Left renal cortex interstitium (tissue), 4 donors: ENCODE results near the gene TP63. TPM values are rescaled to one million over a fixed set of nuclear protein-coding genes. Genes with fewer than 3 reads are reported as not detected.

Experiments
- DNase-seq, 4 donors: peaks; one replicate each; pipeline ENCODE4 v3.0.0-alpha.2; 2013; ENCODE audit warnings: low read depth in 4 of 4, low spot score in 2 of 4, missing footprints in 1 of 4
- polyA plus RNA-seq, 4 donors: library from polyadenylated mRNA; unstranded; fragments of 120-200 nt; gene quantifications; one replicate each; pipeline ENCODE4 v1.2.1, GENCODE V29; 2013; ENCODE audit not compliant: insufficient read length in 4 of 4

The TP63 gene
- polyA plus RNA-seq, 4 donors = 1.1 to 1.9 (median 1.7) TPM

GRCh38 chr3:189902230-189903186 is 271.3 kb downstream of the TP63 start:
- no peak for DNase-seq

DNA sequence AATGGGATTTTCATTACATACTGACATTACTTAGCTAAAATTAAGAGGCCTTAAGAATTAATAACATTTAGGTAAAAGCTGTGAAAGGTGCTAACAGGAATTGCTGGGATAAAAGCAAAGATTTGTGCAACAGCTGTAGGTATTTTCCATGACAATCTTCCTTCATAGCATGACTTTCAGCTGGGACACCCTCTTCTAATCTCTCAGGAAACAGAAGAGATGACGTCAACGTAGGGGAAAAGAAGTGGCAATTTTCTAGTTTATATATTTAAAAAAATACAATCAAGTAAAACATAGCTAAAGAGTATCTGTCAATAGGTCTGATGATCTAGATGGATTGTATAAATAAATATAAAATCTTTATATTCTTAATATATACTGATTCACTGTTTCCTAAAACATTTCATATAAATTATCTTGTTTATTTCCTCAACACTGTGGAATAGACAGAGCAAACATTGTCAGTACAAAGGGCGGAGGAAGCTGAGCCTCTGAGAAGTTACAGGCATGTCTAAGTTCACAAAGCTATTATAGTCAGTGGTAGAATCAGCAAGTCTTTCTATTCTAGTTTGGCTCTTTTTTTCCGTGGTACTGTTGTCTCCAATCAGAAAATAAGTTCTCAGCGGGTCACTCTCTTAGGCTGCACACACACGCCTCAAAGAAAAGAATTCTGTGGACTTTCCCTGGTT is 272.5 kb downstream of the TP63 start:
- no peak for DNase-seq

DNA sequence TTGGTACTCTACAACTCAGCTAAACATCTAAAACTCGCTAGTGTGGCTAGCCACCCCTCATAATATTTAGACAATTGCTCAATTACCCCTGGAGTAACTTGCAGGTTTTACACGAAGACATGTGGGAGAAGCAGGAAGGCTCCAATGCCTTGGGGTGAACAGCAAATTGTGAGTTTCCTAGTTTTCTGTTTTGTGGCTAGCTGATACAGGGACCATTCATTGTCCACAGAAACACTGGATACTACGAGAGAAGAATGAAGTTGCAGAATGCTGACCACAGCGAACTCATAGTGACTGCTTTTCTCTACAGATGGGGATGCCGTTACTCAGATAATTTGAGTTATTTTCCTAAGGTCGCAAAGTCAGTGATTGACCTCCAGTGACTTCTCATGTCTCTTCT is 276.6 kb downstream of the TP63 start:
- DNase-seq = no peak

DNA sequence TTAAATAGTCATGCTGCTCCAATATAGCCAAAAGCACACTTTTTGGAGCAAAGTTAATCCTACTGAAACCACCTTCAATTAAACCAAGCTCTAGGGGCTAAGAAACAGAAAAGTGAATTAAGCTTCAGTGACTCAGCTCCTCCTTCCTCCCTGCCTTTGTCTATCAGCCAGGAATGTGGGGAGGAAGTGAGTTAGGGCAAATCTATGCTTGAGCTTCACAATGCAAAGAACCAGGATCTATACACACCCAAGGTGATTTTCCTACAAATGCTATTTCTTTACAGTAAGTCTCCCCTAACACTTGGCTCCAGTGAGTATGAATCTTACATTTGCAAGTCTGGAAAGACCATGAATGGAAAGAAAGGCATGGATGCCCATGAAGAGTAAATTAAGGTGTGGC is 277.5 kb downstream of the TP63 start:
- no peak for DNase-seq

GRCh38 chr3:189909139-189909538 is 277.9 kb downstream of the TP63 start:
- no peak for DNase-seq

DNA sequence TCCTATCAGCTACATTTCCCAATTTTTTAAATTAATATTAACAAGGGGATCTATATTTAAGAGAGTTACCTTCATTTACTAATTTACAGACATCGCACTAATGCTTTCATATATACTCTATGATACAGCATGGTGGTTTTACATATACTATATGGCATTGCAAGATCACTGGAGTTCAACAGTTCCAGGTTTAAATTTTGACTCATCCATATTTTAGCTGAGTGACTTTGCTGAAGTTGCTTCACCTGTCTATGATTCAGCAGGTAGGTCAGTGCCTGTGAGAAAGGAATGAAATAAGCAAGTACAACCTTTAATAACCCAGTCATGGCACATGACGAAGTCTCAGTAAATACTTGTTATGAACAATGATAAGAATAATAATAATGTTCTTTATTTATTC is 278.4 kb downstream of the TP63 start:
- no peak for DNase-seq

- no peak for DNase-seq
These were observed 279.8 kb downstream of the TP63 start for GRCh38 chr3:189911001-189911400.

GRCh38 chr3:189914799-189915198 is 283.6 kb downstream of the TP63 start:
- DNase-seq = no peak

GRCh38 chr3:189921770-189922169 is 290.6 kb downstream of the TP63 start:
- no peak for DNase-seq

- no peak for DNase-seq
These were observed 297.0 kb downstream of the TP63 start for GRCh38 chr3:189927975-189928895.

DNA sequence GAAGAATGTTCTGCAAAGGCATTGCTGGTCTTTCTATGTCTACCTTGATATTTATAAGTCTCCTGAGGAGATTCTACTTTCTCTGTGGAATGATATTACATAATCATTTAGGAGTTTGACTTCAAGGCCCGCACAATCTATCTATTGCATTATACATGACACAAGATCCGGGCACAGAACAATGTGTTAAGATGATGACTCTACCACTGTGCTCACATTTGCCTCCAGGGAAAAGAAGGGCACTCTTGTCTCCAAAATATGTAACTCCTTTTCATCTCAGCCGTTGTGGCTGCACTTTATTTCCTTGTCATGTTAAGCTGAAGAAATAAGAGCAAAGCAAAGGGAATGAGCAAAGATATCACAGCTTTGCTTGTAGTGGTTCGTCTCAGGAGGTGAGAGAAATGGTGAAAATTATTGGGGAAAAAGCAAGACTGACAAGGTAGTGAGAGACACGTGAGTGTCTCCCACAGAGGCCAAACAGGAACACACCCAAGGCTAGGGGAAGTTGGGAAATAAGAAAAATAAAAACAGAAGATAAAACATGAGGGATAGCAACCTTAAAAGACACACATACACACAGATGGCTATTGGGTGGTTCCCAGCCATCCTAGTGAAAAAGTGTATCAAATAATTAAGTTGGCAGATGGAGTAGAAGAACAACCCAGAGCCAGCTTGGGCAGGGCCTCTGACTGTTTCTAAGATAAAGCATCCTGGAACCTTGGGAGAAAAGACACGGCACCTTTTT is 305.2 kb downstream of the TP63 start:
- DNase-seq = no peak

DNA sequence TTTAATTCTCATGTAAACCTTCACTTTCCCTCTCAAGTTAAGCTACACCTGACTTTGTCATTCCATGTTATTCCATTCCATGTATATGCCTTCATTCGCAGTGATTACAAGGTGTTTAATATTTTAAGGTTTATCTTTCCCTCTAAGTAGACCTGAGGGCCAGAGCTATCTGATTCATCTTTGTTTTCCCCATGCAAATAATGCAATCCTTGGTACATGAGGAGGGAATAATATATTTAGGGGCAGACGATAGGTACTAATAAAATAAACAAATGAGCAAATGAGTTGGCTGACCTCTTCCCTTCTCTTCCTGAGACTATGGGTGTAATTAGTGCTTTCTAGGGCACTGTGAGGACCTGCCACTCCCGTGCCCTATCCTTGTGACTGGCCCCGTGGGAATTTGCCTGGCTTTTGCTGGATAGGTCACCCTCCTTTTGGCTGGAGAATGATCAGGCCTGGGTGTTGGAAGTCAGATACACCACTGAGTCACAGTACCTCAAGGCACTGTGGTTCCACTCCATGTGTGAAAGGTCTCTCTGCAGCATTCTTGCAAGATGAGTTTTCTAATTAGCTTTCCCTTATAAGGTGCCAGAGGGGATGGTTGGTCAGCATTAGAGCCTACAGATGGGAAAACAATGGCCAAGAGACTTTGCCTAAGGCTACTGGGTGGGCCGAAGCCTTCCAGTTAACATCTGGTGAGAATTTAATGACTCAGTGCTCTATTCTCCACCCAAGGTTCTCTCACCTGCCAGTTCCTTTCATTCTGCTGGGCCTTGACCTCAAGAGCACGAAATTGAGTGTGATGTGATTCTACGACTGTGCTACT is 306.3 kb downstream of the TP63 start:
- no peak for DNase-seq

DNA sequence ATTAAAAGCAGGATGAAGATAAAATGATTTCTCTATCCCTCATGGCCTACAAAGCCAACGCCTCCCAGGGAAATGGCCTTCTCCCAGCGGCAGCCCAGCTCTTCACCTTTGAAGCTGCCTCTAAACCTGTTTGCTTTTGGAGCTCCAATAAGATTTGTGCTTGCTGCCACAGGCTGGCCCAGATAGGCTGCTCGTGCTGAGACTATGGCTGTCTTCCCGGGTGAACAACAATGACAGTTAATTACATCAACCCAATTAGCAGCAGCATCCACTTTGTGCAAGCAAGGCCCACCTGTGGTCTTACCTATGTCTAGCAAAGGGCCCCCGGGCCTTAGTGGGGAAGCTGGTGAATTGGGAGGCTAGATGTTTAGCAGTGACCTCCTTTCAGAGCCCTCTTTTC is 309.9 kb downstream of the TP63 start:
- no peak for DNase-seq

GRCh38 chr3:189941679-189942078 is 310.5 kb downstream of the TP63 start:
- DNase-seq = no peak

- DNase-seq = no peak
These were observed 311.8 kb downstream of the TP63 start for GRCh38 chr3:189942948-189943347.

DNA sequence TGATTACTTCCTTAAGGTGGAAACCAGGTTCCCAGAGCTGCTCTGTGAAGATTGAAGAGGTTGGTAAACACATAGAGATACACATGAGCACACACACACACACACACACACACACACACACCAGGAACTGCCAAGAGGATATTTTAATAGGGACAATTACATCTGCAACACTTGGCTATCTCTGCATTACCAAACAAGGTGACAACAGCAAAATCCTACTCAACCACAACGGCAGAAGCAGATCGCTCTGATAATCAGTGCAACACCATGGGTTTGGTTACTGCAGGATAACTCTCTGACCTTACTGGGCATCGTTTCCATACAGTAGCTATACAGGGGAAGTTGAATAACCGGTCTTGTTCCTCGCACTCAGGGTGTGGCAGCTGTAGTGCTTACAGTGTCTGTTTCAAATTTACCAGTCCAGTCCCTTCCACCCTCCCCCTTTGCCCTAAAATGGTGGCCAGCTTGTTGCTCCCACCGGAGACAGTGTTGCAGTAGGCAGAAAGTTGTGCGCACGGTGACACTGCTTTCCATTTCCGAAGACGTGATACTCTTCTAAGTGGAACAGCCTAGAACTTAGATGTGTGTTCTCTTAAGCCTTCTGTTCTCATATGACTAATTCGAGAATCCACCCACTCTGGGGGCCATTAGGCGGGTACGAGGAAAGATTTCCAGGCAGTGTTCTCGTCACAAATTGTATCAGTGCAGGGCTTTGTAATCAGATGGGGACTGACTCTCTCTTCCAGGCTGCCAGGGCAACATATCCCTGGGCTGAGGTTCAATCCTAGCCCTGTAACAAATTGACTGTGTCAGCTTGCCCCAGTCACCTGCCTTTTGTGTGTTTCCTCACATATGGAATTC is 313.3 kb downstream of the TP63 start:
- no peak for DNase-seq

- DNase-seq = no peak
These were observed 314.9 kb downstream of the TP63 start for GRCh38 chr3:189945935-189946709.
